Subcutaneous abdominal adipose tissue (tissue), 5 donors: ENCODE measurements around the gene NFIX.
A peak's percentile ranks its signal among the peaks of the same experiment; 100 is the strongest.

Experiments
- H3K27ac ChIP-seq: one replicate; pipeline ENCODE4 v1.7.0; 2013; ENCODE audit warnings: low read depth, mild to moderate bottlenecking, inconsistent platforms, low read length, moderate library complexity
- H3K27me3 ChIP-seq, 5 donors: one replicate each; pipeline ENCODE4 v1.7.0; 2013; ENCODE audit warnings: low read length in 5 of 5, inconsistent platforms in 1 of 5; ENCODE audit not compliant: control insufficient read depth in 5 of 5, insufficient read depth in 4 of 5
- H3K36me3 ChIP-seq, 5 donors: one replicate each; pipeline ENCODE4 v1.7.0; 2013; ENCODE audit warnings: low read length in 5 of 5; ENCODE audit not compliant: control insufficient read depth in 5 of 5, insufficient read depth in 5 of 5
- H3K4me1 ChIP-seq, 5 donors: one replicate each; pipeline ENCODE4 v1.7.0; 2013; ENCODE audit warnings: low read length in 5 of 5, mild to moderate bottlenecking in 3 of 5, moderate library complexity in 1 of 5; ENCODE audit not compliant: control insufficient read depth in 5 of 5, insufficient read depth in 5 of 5
- H3K4me3 ChIP-seq, 5 donors: one replicate each; pipeline ENCODE4 v1.7.0; 2013; ENCODE audit warnings: low read length in 5 of 5, low read depth in 1 of 5
- H3K9ac ChIP-seq, 5 donors: one replicate each; pipeline ENCODE4 v1.7.0; 2013; ENCODE audit warnings: low read length in 5 of 5, mild to moderate bottlenecking in 4 of 5, moderate library complexity in 3 of 5
- H3K9me3 ChIP-seq, 5 donors: one replicate each; pipeline ENCODE4 v1.7.0; 2013; ENCODE audit warnings: low read length in 5 of 5; ENCODE audit not compliant: control insufficient read depth in 5 of 5
- donor health status: healthy.
- donor health status: healthy.
- donor health status: healthy.
- donor health status: healthy.
- donor health status: healthy.

Gene NFIX

DNA sequence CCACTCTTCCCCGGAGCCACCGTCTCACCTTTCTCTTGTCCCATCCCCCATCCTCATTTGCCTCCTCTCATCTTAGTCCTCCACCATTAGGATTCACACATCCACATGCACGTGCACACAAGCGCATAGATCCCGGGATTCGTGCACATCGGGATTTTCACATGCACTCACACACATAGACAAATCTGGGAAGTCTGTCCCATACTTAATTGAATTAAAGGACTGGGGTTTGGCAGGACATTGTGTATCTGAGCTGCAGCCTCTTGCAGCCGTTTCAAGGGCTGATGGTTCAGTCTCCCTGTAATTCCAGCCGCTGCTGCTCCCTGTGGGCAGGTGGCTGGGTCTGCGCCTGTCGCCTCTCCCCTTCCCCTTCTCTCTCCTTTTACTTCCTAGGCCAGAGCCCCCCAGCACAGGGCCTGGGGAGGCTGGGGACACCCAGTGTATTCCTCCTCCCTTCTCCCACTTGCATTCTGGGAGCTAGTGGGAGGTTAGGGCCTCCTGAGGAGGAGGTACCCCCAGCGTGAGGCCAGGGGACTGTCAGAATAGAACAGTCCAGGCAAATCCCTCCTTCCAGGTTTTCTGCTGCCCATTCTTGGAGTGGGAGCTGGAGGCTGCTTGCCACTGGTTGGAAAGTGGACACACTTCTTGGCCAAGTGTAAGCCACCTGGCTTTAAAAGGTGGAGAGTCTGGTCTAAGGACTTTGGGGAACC is 63.8 kb downstream of the NFIX start:
- H3K4me1 ChIP-seq: peaks cover 16 to 98% (median 96%) of the 10 kb centered on the region in 5 donors
- no peak overlapping the region for H3K27ac ChIP-seq
- no peak overlapping the region for H3K4me3 ChIP-seq
- H3K9me3 ChIP-seq: no peaks in the 10 kb centered on the region
- no peak overlapping the region for H3K9ac ChIP-seq
- no peaks in the 10 kb centered on the region for H3K27me3 ChIP-seq
- H3K36me3 ChIP-seq: no peaks in the 10 kb centered on the region

DNA sequence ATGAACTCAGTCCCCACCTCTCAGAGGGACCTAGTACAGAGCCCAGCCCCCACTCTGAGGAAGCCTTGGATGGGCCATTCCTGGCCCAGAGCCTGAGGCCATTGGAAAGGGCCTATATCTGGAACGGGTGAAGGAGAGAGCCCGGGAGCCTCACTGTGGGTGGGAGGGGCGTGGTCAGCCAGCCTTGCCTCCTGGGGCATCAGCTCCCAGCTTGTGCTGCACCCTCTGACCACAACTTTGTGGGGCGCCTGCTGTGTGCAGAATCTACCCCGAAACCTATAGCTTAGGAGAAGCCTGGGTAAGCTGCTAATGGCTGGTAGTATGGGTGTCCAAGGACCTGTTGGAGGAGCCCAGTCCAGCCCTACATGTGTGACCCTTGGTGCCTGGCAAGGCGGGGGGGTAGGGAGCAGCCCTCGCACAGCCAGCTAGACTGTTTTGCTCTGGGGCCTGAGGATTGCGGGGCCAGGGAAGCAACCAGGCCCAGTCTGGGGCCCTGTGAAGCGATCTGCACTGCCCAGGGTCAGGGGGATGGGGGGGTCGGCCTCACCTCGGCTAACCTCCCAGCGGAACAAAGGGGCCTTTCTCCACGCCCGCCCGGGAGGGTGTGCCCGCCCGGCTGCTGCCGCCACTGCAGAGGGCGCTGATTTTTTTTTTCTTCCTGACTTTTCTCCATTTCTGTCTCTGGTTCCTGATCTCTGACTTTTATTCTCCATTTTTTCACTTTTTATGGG is 65.1 kb downstream of the NFIX start:
- Histone ChIP-seq H3K9me3 (no peaks in the 10 kb centered on the region), H3K9ac (peak overlapping the region in 4 of 5 donors; percentile 45 to 75 (median 66)), H3K36me3 (no peaks in the 10 kb centered on the region), H3K4me1 (peaks cover 20 to 99% (median 96%) of the 10 kb centered on the region in 5 donors), H3K4me3 (peak overlapping the region in 4 of 5 donors; percentile 68 to 75 (median 72)), H3K27me3 (no peaks in the 10 kb centered on the region), H3K27ac (peak overlapping the region; percentile 74)

- peaks cover 0 to 2% (median 0%) of the 10 kb centered on the region in 5 donors for H3K36me3 ChIP-seq
- peak overlapping the region; percentile 74 for H3K27ac ChIP-seq
- peaks cover 20 to 99% (median 95%) of the 10 kb centered on the region in 5 donors for H3K4me1 ChIP-seq
- peak overlapping the region; percentile 68 to 75 (median 71) for H3K4me3 ChIP-seq
- no peaks in the 10 kb centered on the region for H3K27me3 ChIP-seq
- H3K9ac ChIP-seq: peak overlapping the region in 4 of 5 donors; percentile 52 to 75 (median 66)
- H3K9me3 ChIP-seq: no peaks in the 10 kb centered on the region
Measured at GRCh38 chr19:13060964-13061927, 66.0 kb downstream of the NFIX start.

- Histone ChIP-seq H3K36me3 (peaks cover 0 to 2% (median 0%) of the 10 kb centered on the region in 5 donors), H3K9ac (peak overlapping the region in 2 of 5 donors; percentile 49 to 67), H3K27me3 (no peaks in the 10 kb centered on the region), H3K9me3 (no peaks in the 10 kb centered on the region), H3K4me1 (peaks cover 13 to 99% (median 95%) of the 10 kb centered on the region in 5 donors), H3K27ac (peak overlapping the region; percentile 74), H3K4me3 (no peak overlapping the region)
Measured at GRCh38 chr19:13062317-13062716, 67.0 kb downstream of the NFIX start.

GRCh38 chr19:13063461-13064091 is 68.3 kb downstream of the NFIX start:
- peak overlapping the region in 1 of 5 donors; percentile 0 for H3K9ac ChIP-seq
- H3K9me3 ChIP-seq: no peaks in the 10 kb centered on the region
- no peaks in the 10 kb centered on the region for H3K27me3 ChIP-seq
- H3K36me3 ChIP-seq: peaks cover 0 to 2% (median 0%) of the 10 kb centered on the region in 5 donors
- H3K4me1 ChIP-seq: peaks cover 13 to 100% (median 96%) of the 10 kb centered on the region in 5 donors
- H3K4me3 ChIP-seq: no peak overlapping the region
- peak overlapping the region; percentile 74 for H3K27ac ChIP-seq

DNA sequence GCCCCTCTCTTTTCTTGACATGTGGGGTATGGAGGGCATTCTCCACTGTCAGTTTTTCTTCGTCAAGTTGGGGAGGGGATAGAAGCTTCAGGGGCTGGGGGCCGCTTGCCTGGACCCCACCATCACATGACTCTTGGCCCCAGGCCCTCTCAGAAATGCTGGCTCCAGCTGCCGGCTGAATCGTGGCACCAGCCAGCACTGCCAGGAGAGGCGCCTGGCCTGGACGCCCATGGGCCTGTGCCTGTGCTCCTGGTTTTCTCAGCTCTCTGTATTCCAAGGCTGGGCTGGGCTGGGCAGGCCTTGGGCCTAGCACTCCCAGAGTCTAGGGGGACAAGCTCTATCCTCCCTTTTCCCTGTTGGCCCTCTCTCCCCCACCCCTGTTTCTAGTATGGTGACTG is 68.8 kb downstream of the NFIX start:
- Histone ChIP-seq H3K36me3 (peaks cover 0 to 2% (median 0%) of the 10 kb centered on the region in 5 donors), H3K9me3 (no peaks in the 10 kb centered on the region), H3K4me3 (no peak overlapping the region), H3K4me1 (peaks cover 13 to 99% (median 96%) of the 10 kb centered on the region in 5 donors), H3K27me3 (no peaks in the 10 kb centered on the region), H3K27ac (peak overlapping the region; percentile 65), H3K9ac (peak overlapping the region in 2 of 5 donors; percentile 35 to 62)

- H3K36me3 ChIP-seq: peaks cover 0 to 4% (median 0%) of the 10 kb centered on the region in 5 donors
- no peaks in the 10 kb centered on the region for H3K27me3 ChIP-seq
- H3K9ac ChIP-seq: peak overlapping the region in 3 of 5 donors; percentile 9 to 66 (median 59)
- no peak overlapping the region for H3K4me3 ChIP-seq
- no peak overlapping the region for H3K27ac ChIP-seq
- H3K9me3 ChIP-seq: no peaks in the 10 kb centered on the region
- peaks cover 14 to 100% (median 88%) of the 10 kb centered on the region in 5 donors for H3K4me1 ChIP-seq
Measured at GRCh38 chr19:13066226-13066625, 71.0 kb downstream of the NFIX start.

DNA sequence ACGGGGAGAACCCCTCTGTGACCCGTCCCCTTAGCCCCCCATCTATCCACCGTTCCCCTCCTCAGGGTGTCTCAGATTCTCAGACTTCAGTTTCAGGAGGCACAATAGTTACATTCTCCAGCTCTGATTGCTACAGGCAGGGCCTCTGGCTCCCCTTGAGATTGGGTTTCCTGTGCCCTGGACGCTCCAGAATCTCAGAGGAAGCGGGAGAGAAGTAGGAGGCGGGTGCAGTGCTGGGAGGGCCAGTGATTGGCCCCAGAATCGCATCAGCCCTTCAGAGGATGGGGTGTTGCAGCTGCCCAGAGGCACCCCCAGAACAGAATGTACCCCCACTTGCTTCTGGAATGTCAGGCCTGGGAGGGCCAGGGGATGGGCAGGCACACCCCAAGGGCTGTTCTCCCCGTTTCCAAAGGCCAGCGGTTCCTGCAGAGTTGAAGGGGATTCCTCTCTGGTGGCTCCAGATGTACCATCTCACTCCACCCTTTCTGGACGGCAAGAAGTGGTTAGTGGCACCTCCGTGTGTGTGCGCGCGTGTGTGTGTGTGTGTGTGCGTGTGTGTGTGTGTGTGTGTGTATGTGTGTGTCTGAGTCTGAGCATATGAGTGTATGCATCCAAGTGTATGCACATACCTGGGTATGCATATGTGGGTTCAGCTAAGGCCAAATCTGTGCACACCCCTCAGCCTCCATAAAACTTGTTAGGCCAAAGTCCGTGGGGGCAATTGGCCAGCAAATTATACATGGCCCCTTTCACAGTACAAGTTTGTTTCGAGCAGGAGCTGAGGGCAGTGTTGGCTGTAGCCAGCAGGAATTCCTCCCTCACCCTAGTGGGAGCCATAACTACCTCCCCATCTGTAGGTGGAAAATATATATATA is 71.9 kb downstream of the NFIX start:
- H3K9me3 ChIP-seq: no peaks in the 10 kb centered on the region
- H3K27ac ChIP-seq: no peak overlapping the region
- peak overlapping the region in 1 of 5 donors; percentile 56 for H3K9ac ChIP-seq
- peaks cover 11 to 98% (median 86%) of the 10 kb centered on the region in 5 donors for H3K4me1 ChIP-seq
- no peaks in the 10 kb centered on the region for H3K27me3 ChIP-seq
- H3K36me3 ChIP-seq: peaks cover 0 to 4% (median 0%) of the 10 kb centered on the region in 5 donors
- H3K4me3 ChIP-seq: no peak overlapping the region
